GM12878 (cell line): ENCODE results near the gene UBQLN4. TPM values are rescaled to one million over a fixed set of nuclear protein-coding genes. Genes with fewer than 3 reads are reported as not detected.
A peak's percentile ranks its signal among the peaks of the same experiment; 100 is the strongest.

ENCODE experiments used
- CBX5 ChIP-seq: sonication (generic); IDR thresholded peaks from 2 replicates; pipeline ENCODE4 v1.6.1; 2016; ENCODE audit warnings: low read depth, moderate library complexity, mild to moderate bottlenecking, inconsistent platforms
- CEBPB ChIP-seq, 2 experiments: fragments of 150-350 bp in 1 of 2; IDR thresholded peaks; 2 replicates each; pipeline ENCODE4 v1.6.1; 2012 to 2014; ENCODE audit warnings: low read depth in 2 of 2, low read length in 2 of 2, borderline replicate concordance in 1 of 2, inconsistent platforms in 1 of 2
- DPF2 ChIP-seq: fragments of 450-650 bp; IDR thresholded peaks from 2 replicates; pipeline ENCODE4 v1.6.1; 2017; ENCODE audit warnings: mild to moderate bottlenecking
- FOXM1 ChIP-seq: IDR thresholded peaks from 2 replicates; pipeline ENCODE4 v1.6.1; 2012; ENCODE audit warnings: low read depth, mild to moderate bottlenecking, inconsistent platforms, low read length, moderate library complexity
- GATAD2B ChIP-seq: fragments of 450-650 bp; conservative IDR thresholded peaks from 2 replicates; pipeline ENCODE4 v1.6.1; 2017; ENCODE audit warnings: low read depth, mild to moderate bottlenecking, moderate library complexity
- KLF5 ChIP-seq: fragments of 450-650 bp; IDR thresholded peaks from 2 replicates; pipeline ENCODE4 v1.6.1; 2014; ENCODE audit warnings: mild to moderate bottlenecking; ENCODE audit not compliant: partially characterized antibody
- MEF2A ChIP-seq: IDR thresholded peaks from 2 replicates; pipeline ENCODE4 v1.6.1; 2011; ENCODE audit warnings: low read depth, mild to moderate bottlenecking, low read length, moderate library complexity; ENCODE audit not compliant: insufficient read depth
- NFIC ChIP-seq: IDR thresholded peaks from 2 replicates; pipeline ENCODE4 v1.6.1; 2012; ENCODE audit warnings: low read depth, mild to moderate bottlenecking, inconsistent platforms, low read length, moderate library complexity
- NFYB ChIP-seq: IDR thresholded peaks from 2 replicates; pipeline ENCODE4 v1.6.1; 2011; ENCODE audit warnings: low read depth, mild to moderate bottlenecking, low read length, improper control_type of control experiment, moderate library complexity; ENCODE audit not compliant: insufficient read depth
- PAX5 ChIP-seq: IDR thresholded peaks from 2 replicates; pipeline ENCODE4 v1.6.1; 2011; ENCODE audit warnings: low read depth, low read length, borderline replicate concordance
- POLR2A ChIP-seq: IDR thresholded peaks from 2 replicates; pipeline ENCODE4 v1.6.1; 2011; ENCODE audit warnings: low read depth, mild to moderate bottlenecking, low read length
- POLR2AphosphoS2 ChIP-seq: IDR thresholded peaks from 2 replicates; pipeline ENCODE4 v1.6.1; 2011; ENCODE audit warnings: low read depth, mild to moderate bottlenecking, low read length, improper control_type of control experiment, moderate library complexity
- RBBP5 ChIP-seq: fragments of 200-600 bp; sonication (generic); conservative IDR thresholded peaks from 2 replicates; pipeline ENCODE4 v1.6.1; 2016
- RCOR1 ChIP-seq: conservative IDR thresholded peaks from 2 replicates; pipeline ENCODE4 v1.6.1; 2012; ENCODE audit warnings: low read depth, low read length, improper control_type of control experiment
- SIN3A ChIP-seq: IDR thresholded peaks from 2 replicates; pipeline ENCODE4 v1.6.1; 2012; ENCODE audit warnings: low read depth, low read length, improper control_type of control experiment
- SUPT20H ChIP-seq: IDR thresholded peaks from 2 replicates; pipeline ENCODE4 v1.6.1; 2011; ENCODE audit warnings: low read depth, mild to moderate bottlenecking, low read length, moderate library complexity, borderline replicate concordance; ENCODE audit not compliant: control insufficient read depth
- TBL1XR1 ChIP-seq: IDR thresholded peaks from 2 replicates; pipeline ENCODE4 v1.6.1; 2012; ENCODE audit warnings: low read depth, low read length, improper control_type of control experiment
- TCF12 ChIP-seq: IDR thresholded peaks from 2 replicates; pipeline ENCODE4 v1.6.1; 2011; ENCODE audit warnings: low read depth, mild to moderate bottlenecking, low read length
- YY1 ChIP-seq: IDR thresholded peaks from 2 replicates; pipeline ENCODE4 v1.6.1; 2011; ENCODE audit warnings: low read depth, mild to moderate bottlenecking, low read length
- ZBED1 ChIP-seq: IDR thresholded peaks from 2 replicates; pipeline ENCODE4 v1.6.1; 2016; ENCODE audit warnings: borderline replicate concordance
- ZNF217 ChIP-seq: fragments of 450-650 bp; IDR thresholded peaks from 2 replicates; pipeline ENCODE4 v1.6.1; 2017; ENCODE audit warnings: antibody characterized with exemption, mild to moderate bottlenecking
- ZZZ3 ChIP-seq: IDR thresholded peaks from 2 replicates; pipeline ENCODE4 v1.6.1; 2011; ENCODE audit warnings: low read depth; ENCODE audit not compliant: control insufficient read depth, insufficient read length
- polyA plus RNA-seq, 11 experiments: library from polyadenylated mRNA; depleted of rRNA in 4 of 11; unstranded in 6 of 11; stranded (reverse) in 5 of 11; fragments of >200 nt; fragmentation: Nextera tagmentation in 4 of 11; fragmentation: Illumina TruSeq in 1 of 11; extraction: Ambion mirVana in 4 of 11; extraction: Trizol in 1 of 11; gene quantifications; 1 replicate in 1 of 11; 2 replicates in 10 of 11; pipeline versions ENCODE4 v1.2.1 to v1.2.3, GENCODE V29; 2011 to 2016; ENCODE audit warnings: inconsistent platforms in 2 of 11, missing spikeins in 2 of 11, low read depth in 1 of 11
- total RNA-seq, 4 experiments: library from RNA; depleted of rRNA in 3 of 4; stranded (reverse); fragments of >200 nt in 3 of 4; fragmentation: Illumina TruSeq in 1 of 4; extraction: Trizol in 1 of 4; gene quantifications; 2 replicates each; pipeline versions ENCODE4 v1.2.1 to v1.2.3, GENCODE V29; 2013 to 2021
- TF ChIP-seq, protein P1 (sequence below): fragments of 450-650 bp; IDR thresholded peaks from 2 replicates; pipeline ENCODE4 v1.6.1; 2016; ENCODE audit warnings: mild to moderate bottlenecking
- TF ChIP-seq, protein P2 (sequence below): fragments of 450-650 bp; IDR thresholded peaks from 2 replicates; pipeline ENCODE4 v1.6.1; 2017; ENCODE audit warnings: mild to moderate bottlenecking
- TF ChIP-seq, protein P3 (sequence below): fragments of 450-650 bp; IDR thresholded peaks from 2 replicates; pipeline ENCODE4 v1.6.1; 2017; ENCODE audit warnings: mild to moderate bottlenecking, low read depth, inconsistent platforms; ENCODE audit not compliant: poor library complexity, severe bottlenecking

Gene UBQLN4
- total and polyA plus RNA-seq, 10 of the 15 experiments (the other 5 are each of a cell fraction or from before 2014, with no cell fraction given) = 10.0 to 44.6 (median 19.7) TPM

DNA sequence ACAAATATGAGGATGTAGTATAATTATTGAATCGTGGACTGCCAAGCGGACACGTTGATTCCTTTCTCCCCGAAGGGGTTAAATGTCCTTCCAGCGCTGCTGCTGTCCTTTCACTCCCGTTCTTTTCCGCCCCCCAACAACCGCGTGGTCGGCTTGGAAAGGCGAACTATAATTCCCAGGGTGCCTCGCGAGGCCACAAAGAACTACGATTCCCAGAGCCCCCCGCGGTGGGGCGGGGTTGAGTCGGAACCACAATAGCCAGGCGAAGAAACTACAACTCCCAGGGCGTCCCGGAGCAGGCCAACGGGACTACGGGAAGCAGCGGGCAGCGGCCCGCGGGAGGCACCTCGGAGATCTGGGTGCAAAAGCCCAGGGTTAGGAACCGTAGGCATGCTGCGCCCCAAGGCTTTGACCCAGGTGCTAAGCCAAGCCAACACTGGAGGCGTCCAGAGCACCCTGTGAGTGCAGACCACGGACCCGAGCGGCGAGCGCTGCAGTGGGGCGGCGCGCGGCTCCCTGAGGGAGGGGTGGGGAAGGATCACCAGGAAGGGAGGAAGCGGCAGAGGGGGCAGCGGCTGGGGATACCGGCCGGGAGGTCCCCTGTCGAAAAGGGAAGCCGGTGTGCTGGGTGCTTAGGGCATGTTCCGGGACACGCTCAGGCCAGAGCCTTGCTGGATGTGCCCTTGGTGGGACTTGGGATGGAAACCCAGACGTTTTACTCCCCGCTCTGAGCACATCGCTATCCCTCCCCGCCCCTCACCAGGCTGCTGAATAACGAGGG, 1.1 kb upstream of the UBQLN4 start, which contains the start of gene LAMTOR2 (continued):
- TF ChIP-seq, protein P1, sequence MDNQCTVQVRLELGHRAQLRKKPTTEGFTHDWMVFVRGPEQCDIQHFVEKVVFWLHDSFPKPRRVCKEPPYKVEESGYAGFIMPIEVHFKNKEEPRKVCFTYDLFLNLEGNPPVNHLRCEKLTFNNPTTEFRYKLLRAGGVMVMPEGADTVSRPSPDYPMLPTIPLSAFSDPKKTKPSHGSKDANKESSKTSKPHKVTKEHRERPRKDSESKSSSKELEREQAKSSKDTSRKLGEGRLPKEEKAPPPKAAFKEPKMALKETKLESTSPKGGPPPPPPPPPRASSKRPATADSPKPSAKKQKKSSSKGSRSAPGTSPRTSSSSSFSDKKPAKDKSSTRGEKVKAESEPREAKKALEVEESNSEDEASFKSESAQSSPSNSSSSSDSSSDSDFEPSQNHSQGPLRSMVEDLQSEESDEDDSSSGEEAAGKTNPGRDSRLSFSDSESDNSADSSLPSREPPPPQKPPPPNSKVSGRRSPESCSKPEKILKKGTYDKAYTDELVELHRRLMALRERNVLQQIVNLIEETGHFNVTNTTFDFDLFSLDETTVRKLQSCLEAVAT = peak; percentile 31; the same call in 1 of the 2 replicates
- TF ChIP-seq DPF2 (0 out of 2 replicates have a peak, but pooled peaks have one; percentile 15), SIN3A (peak; percentile 74), KLF5 (no peak), TCF12 (peak; percentile 21; the same call in 1 of the 2 replicates), GATAD2B (peak; percentile 51), POLR2A (peak; percentile 73; the same call in 1 of the 2 replicates), PAX5 (no peak), ZBED1 (no peak), NFIC (no peak; the same call in 1 of the 2 replicates), CEBPB (IDR thresholded peaks at IDR 0.05; ENCODE audit: borderline replicate concordance in 1 of 2, low read depth in 2 of 2, low read length in 2 of 2) (no peak), RCOR1 (0 out of 2 replicates have a peak, but pooled peaks have one; percentile 18), RBBP5 (no peak), TBL1XR1 (no peak), ZZZ3 (no peak), ZNF217 (no peak), SUPT20H (no peak), NFYB (no peak), CBX5 (peak; percentile 50; the same call in 1 of the 2 replicates), MEF2A (peak; percentile 71; the same call in 1 of the 2 replicates), POLR2AphosphoS2 (no peak), FOXM1 (no peak), YY1 (peak; percentile 82)
- TF ChIP-seq, protein P2, sequence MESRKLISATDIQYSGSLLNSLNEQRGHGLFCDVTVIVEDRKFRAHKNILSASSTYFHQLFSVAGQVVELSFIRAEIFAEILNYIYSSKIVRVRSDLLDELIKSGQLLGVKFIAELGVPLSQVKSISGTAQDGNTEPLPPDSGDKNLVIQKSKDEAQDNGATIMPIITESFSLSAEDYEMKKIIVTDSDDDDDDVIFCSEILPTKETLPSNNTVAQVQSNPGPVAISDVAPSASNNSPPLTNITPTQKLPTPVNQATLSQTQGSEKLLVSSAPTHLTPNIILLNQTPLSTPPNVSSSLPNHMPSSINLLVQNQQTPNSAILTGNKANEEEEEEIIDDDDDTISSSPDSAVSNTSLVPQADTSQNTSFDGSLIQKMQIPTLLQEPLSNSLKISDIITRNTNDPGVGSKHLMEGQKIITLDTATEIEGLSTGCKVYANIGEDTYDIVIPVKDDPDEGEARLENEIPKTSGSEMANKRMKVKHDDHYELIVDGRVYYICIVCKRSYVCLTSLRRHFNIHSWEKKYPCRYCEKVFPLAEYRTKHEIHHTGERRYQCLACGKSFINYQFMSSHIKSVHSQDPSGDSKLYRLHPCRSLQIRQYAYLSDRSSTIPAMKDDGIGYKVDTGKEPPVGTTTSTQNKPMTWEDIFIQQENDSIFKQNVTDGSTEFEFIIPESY = no peak
- TF ChIP-seq, protein P3, sequence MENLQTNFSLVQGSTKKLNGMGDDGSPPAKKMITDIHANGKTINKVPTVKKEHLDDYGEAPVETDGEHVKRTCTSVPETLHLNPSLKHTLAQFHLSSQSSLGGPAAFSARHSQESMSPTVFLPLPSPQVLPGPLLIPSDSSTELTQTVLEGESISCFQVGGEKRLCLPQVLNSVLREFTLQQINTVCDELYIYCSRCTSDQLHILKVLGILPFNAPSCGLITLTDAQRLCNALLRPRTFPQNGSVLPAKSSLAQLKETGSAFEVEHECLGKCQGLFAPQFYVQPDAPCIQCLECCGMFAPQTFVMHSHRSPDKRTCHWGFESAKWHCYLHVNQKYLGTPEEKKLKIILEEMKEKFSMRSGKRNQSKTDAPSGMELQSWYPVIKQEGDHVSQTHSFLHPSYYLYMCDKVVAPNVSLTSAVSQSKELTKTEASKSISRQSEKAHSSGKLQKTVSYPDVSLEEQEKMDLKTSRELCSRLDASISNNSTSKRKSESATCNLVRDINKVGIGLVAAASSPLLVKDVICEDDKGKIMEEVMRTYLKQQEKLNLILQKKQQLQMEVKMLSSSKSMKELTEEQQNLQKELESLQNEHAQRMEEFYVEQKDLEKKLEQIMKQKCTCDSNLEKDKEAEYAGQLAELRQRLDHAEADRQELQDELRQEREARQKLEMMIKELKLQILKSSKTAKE = no peak
